Effector memory CD8-positive, alpha-beta T cell (primary cell): ENCODE measurements around the gene HIPK2.
A peak's percentile ranks its signal among the peaks of the same experiment; 100 is the strongest.

Experiments used
- ATAC-seq: fragments of 150-1000 bp; cut with Tn5 transposase; replicated peaks from 2 replicates; pipeline ENCODE4 v1.10.0; 2021; ENCODE audit warnings: mild to moderate bottlenecking, moderate library complexity
- DNase-seq, 3 experiments: peaks; one replicate each; pipeline ENCODE4 v3.0.0; 2021
- H3K27ac Mint-ChIP-seq, 2 donors: one replicate each; pipeline ENCODE4 v1.8.0; 2022; ENCODE audit warnings: mild to moderate bottlenecking in 2 of 2, mixed read lengths in 2 of 2, moderate library complexity in 2 of 2
- H3K27me3 Mint-ChIP-seq, 2 donors: one replicate each; pipeline ENCODE4 v1.8.0; 2022; ENCODE audit warnings: mixed read lengths in 2 of 2
- H3K36me3 Mint-ChIP-seq: one replicate; pipeline ENCODE4 v1.8.0; 2022; ENCODE audit warnings: mild to moderate bottlenecking, moderate library complexity, mixed read lengths; ENCODE audit not compliant: insufficient read depth
- H3K4me1 Mint-ChIP-seq, 2 donors: one replicate each; pipeline ENCODE4 v1.8.0; 2022; ENCODE audit warnings: low read depth in 2 of 2, mixed read lengths in 2 of 2
- H3K4me3 Mint-ChIP-seq, 2 donors: one replicate each; pipeline ENCODE4 v1.8.0; 2022; ENCODE audit warnings: mild to moderate bottlenecking in 2 of 2, mixed read lengths in 2 of 2, moderate library complexity in 2 of 2
- H3K9me3 Mint-ChIP-seq, 2 donors: one replicate each; pipeline ENCODE4 v1.8.0; 2022; ENCODE audit warnings: mixed read lengths in 2 of 2

HIPK2 gene

DNA sequence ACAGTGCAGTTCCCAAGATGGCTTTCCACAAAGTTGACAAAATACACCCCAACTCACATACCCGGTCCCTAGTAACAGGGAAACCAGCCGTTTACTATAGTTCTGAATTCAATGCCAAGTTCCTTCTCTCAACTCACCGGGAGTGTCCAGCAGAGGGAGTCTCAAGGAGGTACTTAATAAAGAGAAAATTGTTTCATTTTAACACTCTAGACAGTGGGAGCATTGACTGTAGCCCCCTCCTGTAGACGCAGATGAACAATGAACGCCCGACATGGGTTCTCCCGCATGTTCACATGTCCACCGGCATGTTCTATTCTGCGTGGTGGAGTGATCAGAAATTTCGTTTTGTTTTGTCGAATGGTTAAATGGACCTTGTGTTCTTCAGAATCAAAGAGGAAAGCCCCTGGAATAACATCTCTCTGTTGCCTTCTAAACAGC, 1.9 kb downstream of the HIPK2 start:
- H3K36me3 Mint-ChIP-seq: peaks cover 4% of the 10 kb centered on the region
- no peaks in the 10 kb centered on the region for H3K9me3 Mint-ChIP-seq
- peak overlapping the region; percentile 95 to 99 for H3K4me3 Mint-ChIP-seq
- peaks cover 2 to 13% of the 10 kb centered on the region in 2 donors for H3K27me3 Mint-ChIP-seq
- H3K27ac Mint-ChIP-seq: peak overlapping the region; percentile 98
- ATAC-seq: peak; percentile 38
- peak; percentile 45 to 56 (median 54) for DNase-seq
- H3K4me1 Mint-ChIP-seq: peaks cover 35 to 42% of the 10 kb centered on the region in 2 donors

DNA sequence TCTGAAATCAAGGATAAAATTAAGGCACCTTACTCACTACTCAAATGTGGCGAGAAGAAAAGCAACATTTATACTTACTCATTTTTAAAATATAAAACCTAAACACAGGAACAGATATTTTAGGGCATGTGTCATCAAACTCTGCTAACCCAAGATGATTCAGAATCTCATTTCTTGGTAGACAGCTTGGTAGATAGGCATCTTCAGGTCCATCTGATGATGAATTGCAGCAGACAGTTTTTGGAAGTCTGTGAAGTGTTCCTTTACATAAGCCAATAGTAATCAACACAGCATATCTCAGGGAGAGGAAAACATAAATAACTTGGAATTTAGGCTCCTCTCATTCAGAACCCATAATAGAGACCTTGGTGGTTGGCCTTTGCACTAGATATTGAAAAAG, 3.4 kb downstream of the HIPK2 start:
- peak overlapping the region in 1 of 2 donors; percentile 99 for H3K4me3 Mint-ChIP-seq
- H3K36me3 Mint-ChIP-seq: peaks cover 4% of the 10 kb centered on the region
- peaks cover 37 to 46% of the 10 kb centered on the region in 2 donors for H3K4me1 Mint-ChIP-seq
- no peaks in the 10 kb centered on the region for H3K9me3 Mint-ChIP-seq
- H3K27me3 Mint-ChIP-seq: no peaks in the 10 kb centered on the region
- ATAC-seq (no peak), DNase-seq (no peak)
- H3K27ac Mint-ChIP-seq: no peak overlapping the region

DNA sequence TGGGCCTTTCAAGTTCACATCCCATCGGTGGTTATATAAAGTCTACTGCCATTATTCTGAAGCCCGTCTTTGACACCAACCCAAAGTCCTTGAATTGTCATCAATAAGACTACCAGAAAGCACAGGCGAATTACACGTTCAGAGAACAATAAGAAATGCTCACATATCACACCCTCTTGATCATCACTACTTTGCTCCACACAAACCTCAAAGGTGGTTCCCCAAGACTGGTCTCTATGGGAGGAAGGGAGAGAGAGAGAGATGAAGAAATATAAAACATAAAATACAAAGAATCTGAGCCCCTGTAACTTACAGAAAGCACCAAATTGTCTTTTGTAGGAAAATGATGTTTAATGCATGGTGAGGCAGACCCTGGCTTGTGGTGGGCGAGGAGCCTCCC, 4.4 kb downstream of the HIPK2 start:
- DNase-seq (no peak), ATAC-seq (no peak)
- no peaks in the 10 kb centered on the region for H3K9me3 Mint-ChIP-seq
- peaks cover 40 to 48% of the 10 kb centered on the region in 2 donors for H3K4me1 Mint-ChIP-seq
- no peaks in the 10 kb centered on the region for H3K27me3 Mint-ChIP-seq
- H3K36me3 Mint-ChIP-seq: peaks cover 8% of the 10 kb centered on the region
- no peak overlapping the region for H3K4me3 Mint-ChIP-seq
- H3K27ac Mint-ChIP-seq: peak overlapping the region in 1 of 2 donors; percentile 12

DNA sequence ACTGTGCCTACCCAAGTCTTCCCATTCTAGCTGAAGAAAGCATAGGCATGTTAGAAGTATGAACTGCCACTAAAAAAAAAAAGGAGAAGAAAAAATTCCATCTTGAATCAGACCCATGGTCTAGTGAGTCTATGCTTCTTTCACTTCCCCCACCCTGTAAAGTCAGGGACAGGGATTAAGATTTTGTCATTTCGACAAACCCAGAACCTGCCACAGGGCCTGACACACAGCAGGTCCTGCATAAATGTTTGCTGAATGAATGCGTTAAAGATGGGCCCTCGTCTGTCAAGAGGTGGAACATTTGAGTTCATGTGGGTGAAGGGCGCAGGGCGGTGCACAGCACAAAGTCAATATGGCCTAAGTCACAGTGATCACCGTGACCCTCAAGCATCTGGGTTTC, 4.9 kb downstream of the HIPK2 start:
- no peaks in the 10 kb centered on the region for H3K27me3 Mint-ChIP-seq
- peaks cover 9% of the 10 kb centered on the region for H3K36me3 Mint-ChIP-seq
- no peak overlapping the region for H3K27ac Mint-ChIP-seq
- DNase-seq (no peak), ATAC-seq (no peak)
- no peaks in the 10 kb centered on the region for H3K9me3 Mint-ChIP-seq
- H3K4me1 Mint-ChIP-seq: peaks cover 42 to 53% of the 10 kb centered on the region in 2 donors
- no peak overlapping the region for H3K4me3 Mint-ChIP-seq

DNA sequence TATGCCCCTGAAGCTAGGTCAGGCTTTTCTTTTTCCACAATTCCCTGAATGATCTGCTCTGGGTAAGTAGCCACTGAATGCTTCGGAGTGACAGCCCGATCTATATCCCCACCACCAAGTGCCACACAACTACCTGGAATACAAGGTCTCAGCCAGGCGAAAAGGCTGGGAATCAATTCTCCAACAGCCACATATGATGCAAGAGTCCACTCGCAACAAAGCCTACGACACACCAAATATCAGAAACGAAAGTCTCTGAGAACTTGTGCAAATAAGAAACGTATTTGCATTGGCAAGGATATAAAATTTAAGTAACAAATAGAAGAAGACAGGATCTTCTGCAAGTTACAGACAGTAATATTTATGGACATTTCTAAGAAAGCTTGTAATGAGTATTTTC, 5.7 kb downstream of the HIPK2 start:
- Mint-ChIP-seq H3K27me3 (no peaks in the 10 kb centered on the region), H3K9me3 (no peaks in the 10 kb centered on the region), H3K27ac (no peak overlapping the region), H3K4me3 (no peak overlapping the region), H3K4me1 (peaks cover 50 to 60% of the 10 kb centered on the region in 2 donors), H3K36me3 (peaks cover 9% of the 10 kb centered on the region)
- DNase-seq (no peak), ATAC-seq (no peak)

DNA sequence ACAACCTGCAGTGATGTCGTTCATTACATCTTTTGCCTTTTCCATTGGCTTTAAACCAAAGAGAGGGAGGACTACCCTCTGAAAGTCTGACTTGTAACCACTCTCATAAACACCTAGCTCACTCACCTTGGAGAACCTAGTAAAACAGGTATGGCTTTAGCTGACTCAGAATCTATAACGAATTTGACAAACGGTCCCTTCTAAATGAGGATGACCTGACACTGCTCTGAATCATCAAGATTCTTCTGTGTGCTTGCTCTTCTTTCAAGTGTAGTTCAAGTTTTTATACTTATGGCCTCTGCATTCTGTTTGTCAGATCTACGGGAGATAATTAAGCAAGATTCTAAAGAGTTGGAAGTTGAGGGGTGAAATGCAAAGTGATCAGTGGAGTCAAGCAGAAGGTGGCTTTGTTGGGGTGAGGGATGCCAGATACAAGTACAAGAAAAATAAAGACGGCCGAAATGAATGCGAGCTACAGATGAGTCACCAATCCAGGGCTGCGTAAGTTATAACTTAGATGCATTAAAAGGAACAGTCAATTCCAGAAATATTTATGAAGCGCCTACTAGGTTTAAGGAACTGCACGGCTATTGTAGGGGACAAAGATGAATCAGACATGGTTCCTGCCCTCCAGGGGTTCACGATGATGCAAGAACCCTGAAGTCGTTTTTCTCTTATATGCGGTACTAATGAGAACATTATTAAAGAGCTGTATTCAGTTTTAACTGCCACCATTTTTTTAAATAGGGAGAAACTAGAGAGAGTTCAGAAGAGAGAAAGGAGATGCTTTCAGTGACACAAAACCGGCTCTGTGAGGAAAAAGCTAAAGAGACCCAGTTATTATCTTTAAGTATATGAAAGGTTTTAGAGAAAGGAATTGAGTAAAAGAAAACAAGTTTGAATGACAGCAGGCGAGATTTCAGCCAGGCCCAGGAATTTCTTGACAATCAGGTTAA, 6.5 kb downstream of the HIPK2 start:
- H3K27ac Mint-ChIP-seq: peak overlapping the region in 1 of 2 donors; percentile 5
- H3K36me3 Mint-ChIP-seq: peaks cover 5% of the 10 kb centered on the region
- DNase-seq (no peak), ATAC-seq (no peak)
- no peaks in the 10 kb centered on the region for H3K27me3 Mint-ChIP-seq
- H3K4me1 Mint-ChIP-seq: peaks cover 53 to 62% of the 10 kb centered on the region in 2 donors
- H3K9me3 Mint-ChIP-seq: no peaks in the 10 kb centered on the region
- peak overlapping the region; percentile 7 to 16 for H3K4me3 Mint-ChIP-seq

DNA sequence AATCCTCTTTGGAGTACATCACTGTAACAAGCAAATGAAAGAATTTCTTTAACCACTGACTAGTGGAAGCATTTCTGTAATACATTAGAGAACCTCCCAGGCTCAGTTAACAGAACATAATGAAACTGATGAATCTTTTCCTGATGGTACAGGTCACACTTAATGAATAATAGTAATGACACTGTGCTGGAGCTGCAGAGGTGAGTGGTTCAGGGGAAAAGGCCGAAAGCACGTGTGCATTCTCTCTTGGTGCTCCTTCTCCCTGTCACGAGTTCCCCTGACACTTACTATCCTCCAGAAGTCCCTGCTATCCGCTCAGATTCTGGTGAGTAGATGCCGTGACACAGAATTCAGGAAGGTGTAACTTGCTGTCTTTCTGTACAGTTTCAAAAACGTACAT, 8.0 kb downstream of the HIPK2 start:
- peak overlapping the region; percentile 87 to 90 for H3K27ac Mint-ChIP-seq
- peaks cover 7% of the 10 kb centered on the region for H3K36me3 Mint-ChIP-seq
- DNase-seq: no peak
- no peak for ATAC-seq
- H3K4me3 Mint-ChIP-seq: peak overlapping the region; percentile 22 to 67
- no peaks in the 10 kb centered on the region for H3K9me3 Mint-ChIP-seq
- peaks cover 53 to 54% of the 10 kb centered on the region in 2 donors for H3K4me1 Mint-ChIP-seq
- no peaks in the 10 kb centered on the region for H3K27me3 Mint-ChIP-seq

DNA sequence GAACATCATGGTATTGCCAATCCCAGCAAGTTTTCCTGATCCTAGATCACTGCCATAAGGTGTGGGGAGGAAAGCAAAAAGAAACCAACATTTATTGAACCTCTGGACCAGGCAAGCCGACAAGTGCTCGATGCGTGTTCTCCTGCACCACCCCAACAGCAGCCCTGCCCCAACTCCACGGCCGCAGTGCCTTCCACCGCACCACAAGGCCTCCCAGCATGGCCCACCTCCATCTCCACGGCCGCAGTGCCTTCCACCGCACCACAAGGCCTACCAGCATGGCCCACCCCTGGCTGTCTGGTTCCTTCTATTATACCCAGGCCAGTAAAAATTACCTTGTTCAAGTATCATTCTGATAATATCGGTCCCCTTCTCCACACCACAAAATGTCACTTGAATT, 8.7 kb downstream of the HIPK2 start:
- Mint-ChIP-seq H3K4me3 (peak overlapping the region; percentile 22 to 67), H3K27ac (peak overlapping the region; percentile 87 to 90), H3K4me1 (peaks cover 50 to 55% of the 10 kb centered on the region in 2 donors)

DNA sequence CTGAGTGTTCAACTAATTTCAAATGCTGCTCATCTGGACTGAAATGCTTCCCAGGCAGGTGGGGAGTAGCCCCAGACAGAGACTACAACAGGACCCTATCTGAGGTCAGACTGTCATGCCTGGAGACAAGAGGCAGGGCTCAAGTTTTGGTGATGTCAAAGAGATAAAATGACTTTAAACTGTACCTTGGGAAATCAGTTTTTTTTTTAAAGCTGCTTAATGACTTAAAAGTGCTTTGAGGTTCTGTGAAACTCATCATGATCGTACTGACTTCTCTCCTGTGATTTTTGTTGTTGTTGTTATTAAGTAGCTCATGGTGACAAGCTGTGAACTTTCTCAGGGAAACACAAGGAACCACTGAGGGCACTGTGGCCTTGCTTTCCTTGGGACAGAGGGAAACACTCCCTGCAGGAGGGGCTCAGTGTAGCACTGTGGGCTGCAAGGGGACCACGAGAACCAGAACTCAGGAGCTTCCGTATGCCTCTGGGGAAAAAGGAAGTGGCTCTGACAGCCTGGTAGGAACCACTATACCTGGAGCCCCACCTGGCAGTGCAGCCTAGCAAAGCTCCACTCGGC, 9.5 kb downstream of the HIPK2 start:
- ATAC-seq (peak; percentile 53), DNase-seq (no peak)
- peak overlapping the region; percentile 58 to 67 for H3K4me3 Mint-ChIP-seq
- peak overlapping the region; percentile 87 to 90 for H3K27ac Mint-ChIP-seq
- no peaks in the 10 kb centered on the region for H3K27me3 Mint-ChIP-seq
- peaks cover 7% of the 10 kb centered on the region for H3K36me3 Mint-ChIP-seq
- H3K4me1 Mint-ChIP-seq: peaks cover 44 to 50% of the 10 kb centered on the region in 2 donors
- no peaks in the 10 kb centered on the region for H3K9me3 Mint-ChIP-seq

More for the DNA sequence above, 8.7 kb downstream of the HIPK2 start:
- Mint-ChIP-seq H3K36me3 (peaks cover 7% of the 10 kb centered on the region), H3K9me3 (no peaks in the 10 kb centered on the region), H3K27me3 (no peaks in the 10 kb centered on the region)
- DNase-seq (no peak), ATAC-seq (no peak)

DNA sequence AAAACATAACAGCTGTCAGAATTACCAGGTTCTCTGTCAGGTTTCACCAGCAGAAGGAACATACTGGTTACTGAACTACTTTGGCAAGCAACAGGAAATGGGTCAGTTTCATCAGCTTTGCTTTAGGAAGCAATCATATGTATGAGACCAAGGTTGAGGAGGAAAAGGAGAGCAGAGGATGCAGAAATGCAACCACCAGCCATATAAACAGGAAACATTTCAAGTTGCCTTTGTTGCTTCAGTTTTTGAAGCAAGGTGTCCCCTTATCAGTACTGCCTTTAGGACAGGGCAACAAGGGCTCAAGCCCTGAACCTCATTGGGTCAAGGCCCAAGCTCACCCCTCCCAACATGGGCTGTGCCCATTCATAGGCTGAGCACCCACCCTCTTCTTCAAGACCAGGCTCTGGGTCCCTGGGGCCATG, 10.2 kb downstream of the HIPK2 start:
- Mint-ChIP-seq H3K36me3 (peaks cover 7% of the 10 kb centered on the region), H3K4me1 (peaks cover 50% of the 10 kb centered on the region in 2 donors), H3K9me3 (no peaks in the 10 kb centered on the region), H3K27ac (peak overlapping the region; percentile 87 to 90), H3K4me3 (peak overlapping the region; percentile 58 to 67), H3K27me3 (no peaks in the 10 kb centered on the region)
- DNase-seq (no peak), ATAC-seq (peak; percentile 83)

DNA sequence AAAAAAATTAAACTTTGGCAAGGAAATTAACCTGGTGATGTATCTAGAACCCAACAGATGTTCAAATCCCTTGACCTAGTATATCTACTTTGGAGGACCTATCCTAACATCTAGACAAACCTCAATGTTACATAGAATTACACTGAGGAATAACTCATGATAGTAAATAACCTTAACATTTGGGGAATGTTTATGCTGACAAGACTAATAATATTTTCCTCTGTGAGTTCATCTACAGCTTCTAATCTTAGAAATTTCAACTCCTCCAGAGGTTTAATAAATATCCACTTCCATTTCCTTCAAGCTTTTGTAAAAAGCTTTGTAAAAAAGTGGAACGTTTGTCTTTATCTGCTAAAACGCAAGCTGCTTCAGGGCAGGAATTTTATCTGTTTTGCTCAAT, 12.7 kb downstream of the HIPK2 start:
- Mint-ChIP-seq H3K27ac (peak overlapping the region in 1 of 2 donors; percentile 18), H3K27me3 (no peaks in the 10 kb centered on the region), H3K9me3 (no peaks in the 10 kb centered on the region), H3K4me1 (peaks cover 54 to 55% of the 10 kb centered on the region in 2 donors), H3K36me3 (peaks cover 14% of the 10 kb centered on the region), H3K4me3 (no peak overlapping the region)
- ATAC-seq (no peak), DNase-seq (no peak)

DNA sequence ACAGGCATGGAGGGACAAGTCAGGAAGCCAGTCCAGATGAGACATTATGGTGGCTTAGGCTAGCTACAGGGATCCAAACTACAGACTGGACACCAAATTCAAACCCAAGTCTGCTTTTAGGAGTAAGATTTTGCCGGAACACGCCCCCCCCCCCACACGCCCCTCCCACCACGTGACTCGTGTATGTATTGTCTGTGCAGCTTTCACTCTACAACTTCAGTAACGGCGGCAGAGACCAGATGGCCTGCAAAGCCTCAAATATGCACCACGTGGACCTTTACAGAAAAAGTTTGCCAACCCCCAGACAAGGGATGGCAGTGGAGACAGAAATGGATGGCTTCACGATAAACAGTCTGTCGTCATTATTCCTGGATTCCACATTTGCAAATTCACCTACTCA, 14.5 kb downstream of the HIPK2 start:
- Mint-ChIP-seq H3K36me3 (peaks cover 10% of the 10 kb centered on the region), H3K4me3 (no peak overlapping the region), H3K9me3 (no peaks in the 10 kb centered on the region), H3K27ac (no peak overlapping the region), H3K4me1 (peaks cover 39 to 47% of the 10 kb centered on the region in 2 donors), H3K27me3 (no peaks in the 10 kb centered on the region)
- DNase-seq: no peak
- ATAC-seq: no peak

DNA sequence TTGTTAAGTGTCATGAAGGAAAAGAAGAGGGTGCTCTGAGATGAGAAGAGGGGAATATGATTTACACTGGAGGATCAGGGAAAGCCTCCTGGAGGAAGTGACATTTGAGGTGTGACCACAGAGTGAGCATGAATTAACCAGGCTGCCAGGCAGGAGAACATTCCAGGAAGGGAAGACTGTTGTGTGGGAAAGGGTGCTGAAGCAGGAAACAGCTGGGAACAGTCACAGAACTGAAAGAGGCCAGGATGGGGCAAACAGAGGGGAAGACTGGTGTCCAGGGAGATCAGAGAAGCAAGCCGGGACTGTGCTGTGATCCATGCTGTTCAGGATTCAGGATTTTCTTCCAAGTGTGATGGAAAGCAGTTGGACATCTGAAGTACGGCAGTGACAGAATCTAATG, 14.9 kb downstream of the HIPK2 start:
- Mint-ChIP-seq H3K4me1 (peaks cover 35 to 43% of the 10 kb centered on the region in 2 donors), H3K36me3 (peaks cover 9% of the 10 kb centered on the region), H3K9me3 (no peaks in the 10 kb centered on the region), H3K27ac (no peak overlapping the region), H3K27me3 (no peaks in the 10 kb centered on the region), H3K4me3 (no peak overlapping the region)
- DNase-seq: no peak
- no peak for ATAC-seq
